HG03558 (cell line): Measurements from ENCODE around the gene NCAPD2.

Source experiments
- ATAC-seq: cut with Tn5 transposase; IDR thresholded peaks from one replicate; pipeline ENCODE4 v1.9.1; 2021; ENCODE audit warnings: moderate number of reproducible peaks; ENCODE audit not compliant: unreplicated experiment; ENCODE audit errors: extremely low read depth

Gene NCAPD2

DNA sequence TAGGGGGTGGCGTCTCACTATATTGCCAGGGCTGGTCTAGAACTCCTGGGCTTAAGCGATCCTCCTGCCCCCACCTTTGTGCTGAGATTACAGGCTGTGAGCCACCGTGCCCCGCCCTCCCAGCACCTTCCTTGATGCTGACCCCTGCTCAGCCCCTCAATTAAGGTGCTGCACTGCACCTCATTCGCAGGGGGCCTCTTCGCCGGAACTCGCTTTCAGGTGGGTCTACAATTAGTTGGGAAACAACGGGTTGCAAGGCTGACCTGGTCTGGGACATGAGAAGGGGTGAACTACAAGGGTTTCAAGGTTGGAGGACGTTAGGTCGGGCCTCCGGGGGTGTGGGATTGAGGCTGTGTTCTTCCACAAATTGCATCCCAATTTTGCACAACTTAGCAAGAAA is 75.4 kb downstream of the NCAPD2 start:
- no peak for ATAC-seq

DNA sequence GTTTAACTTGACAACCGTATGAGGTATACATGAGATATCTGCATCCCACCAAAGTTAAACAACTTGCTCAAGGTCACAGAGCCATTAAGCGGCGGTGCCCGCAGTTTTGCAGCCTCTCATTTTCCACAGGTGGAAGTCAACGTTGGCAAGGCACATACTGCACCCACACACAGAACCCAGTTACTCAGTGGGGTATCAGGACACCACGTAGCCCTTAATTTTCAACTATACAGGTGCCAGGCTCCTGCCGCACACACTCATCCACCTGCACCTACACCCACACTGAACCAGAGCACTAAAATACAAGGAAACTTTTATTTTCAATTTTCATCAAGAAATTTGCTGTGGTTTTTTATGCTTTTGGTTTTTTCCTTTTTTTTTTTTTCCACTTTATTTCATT is 75.9 kb downstream of the NCAPD2 start:
- no peak for ATAC-seq

DNA sequence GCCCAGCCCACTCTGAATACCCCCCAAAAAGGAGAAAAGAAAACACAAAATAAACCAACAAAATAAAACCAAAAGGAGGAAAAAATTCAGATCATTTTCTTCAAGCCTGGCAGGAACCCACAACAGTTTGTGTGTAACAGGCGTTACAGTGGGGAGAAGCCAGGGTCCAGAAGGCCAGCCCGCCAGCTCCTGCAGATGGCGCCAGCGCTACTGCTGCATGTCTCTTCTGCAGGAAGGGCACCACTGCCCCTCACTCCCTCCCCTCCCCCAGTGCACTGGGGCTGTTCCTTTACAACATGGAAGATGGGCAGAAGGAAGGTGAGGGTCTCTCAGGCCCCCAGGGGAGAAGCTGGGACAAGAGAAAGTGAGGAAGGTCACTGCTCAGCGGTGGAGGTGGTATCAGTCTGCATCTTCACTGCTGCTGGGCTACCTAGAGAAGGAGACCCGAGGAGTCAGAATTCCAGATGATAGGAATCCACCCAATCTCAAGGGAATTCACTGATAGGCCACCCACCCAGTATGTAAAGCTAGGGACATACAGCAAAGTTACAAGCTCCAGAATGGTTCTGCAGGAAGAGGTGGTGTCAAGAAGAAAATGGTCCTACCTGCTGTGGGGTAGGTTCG is 76.5 kb downstream of the NCAPD2 start:
- ATAC-seq: no peak

DNA sequence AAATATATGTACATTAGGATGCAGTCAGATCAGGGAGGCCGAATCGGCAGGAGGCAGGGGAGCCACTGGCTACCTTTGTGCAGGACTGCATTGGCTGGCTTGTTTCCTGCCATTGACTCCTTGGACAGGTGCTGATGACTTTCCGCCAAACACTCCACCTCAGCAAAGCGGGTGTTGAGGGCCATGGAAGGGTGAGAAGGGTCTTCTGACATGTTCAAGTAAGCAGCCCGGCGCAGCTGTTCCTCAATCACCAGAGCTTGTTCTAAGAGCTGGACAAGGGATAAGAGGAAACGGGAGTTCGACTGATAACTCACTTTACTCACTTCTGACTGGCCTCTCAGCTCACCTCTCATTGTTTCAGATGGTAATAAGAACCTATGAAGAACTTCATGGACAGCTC is 79.1 kb downstream of the NCAPD2 start:
- ATAC-seq: no peak

DNA sequence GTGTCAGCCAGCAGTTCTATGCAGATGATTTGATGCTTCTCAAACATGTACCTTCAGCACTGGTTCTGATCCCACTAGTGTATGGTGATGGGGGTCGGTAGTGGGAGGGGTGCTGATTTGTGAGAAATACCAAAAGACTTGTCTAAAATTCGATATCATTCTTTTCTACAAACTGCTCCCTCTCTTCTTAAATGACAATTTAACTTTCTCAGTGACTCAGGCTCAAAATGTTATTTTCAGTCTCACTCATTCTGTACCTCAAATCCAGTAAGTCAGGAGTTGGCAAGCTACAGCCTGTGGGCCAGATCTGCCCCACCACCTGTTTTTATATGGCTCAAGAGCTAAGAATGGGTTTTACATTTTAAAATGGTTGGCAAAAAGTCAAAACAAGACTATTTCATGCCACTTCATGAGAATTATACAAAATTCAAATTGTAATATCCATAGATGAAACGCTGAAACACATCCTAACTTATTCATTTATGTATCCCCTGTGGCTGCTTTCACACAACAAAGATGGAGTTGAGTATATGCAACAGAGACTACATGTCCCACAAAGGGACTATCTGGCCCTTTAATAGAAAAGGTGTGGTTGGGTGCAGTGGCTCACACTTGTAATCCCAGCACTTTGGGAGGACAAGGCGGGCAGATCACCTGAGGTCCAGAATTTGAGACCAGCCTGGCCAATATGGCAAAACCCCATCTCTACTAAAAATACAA is 80.8 kb downstream of the NCAPD2 start:
- no peak for ATAC-seq

DNA sequence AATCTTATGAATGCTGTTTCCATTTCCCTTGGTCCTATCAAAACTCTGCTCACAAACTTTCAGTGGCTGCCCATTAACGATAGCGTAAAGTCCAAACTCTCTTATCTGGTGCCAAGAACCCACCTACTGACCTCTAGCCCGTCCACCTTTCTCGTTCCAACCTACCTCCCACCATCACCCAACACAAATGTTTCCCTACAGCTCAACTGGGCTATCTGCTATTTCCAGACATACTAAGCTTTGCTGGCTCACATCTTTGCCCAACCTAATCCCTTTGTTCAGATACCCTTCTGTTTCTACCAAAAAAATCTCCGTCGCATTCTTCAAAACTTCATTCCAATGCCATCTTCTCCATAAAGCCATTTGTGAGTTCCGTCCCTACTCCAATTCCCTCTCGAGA is 81.7 kb downstream of the NCAPD2 start:
- ATAC-seq: no peak
